GM18505 (cell line): ENCODE measurements around the gene SEPTIN6.
"Not testable (repeated sequence)": the region's sequence is repeated elsewhere in the genome, so short reads cannot be mapped to it uniquely, and the experiment has no call there.

Experiments used
- ATAC-seq: cut with Tn5 transposase; IDR thresholded peaks from one replicate; pipeline ENCODE4 v1.9.1; 2021; ENCODE audit not compliant: unreplicated experiment
- POLR2A ChIP-seq: IDR thresholded peaks from 4 replicates; pipeline ENCODE4 v1.6.1; 2011; ENCODE audit warnings: borderline replicate concordance; ENCODE audit not compliant: insufficient read depth, insufficient read length; ENCODE audit errors: extremely low read depth

The SEPTIN6 gene

GRCh38 chrX:119684916-119685224 lies 8.1 kb downstream of the SEPTIN6 start:
- no peak for TF ChIP-seq POLR2A
- ATAC-seq: no peak

DNA sequence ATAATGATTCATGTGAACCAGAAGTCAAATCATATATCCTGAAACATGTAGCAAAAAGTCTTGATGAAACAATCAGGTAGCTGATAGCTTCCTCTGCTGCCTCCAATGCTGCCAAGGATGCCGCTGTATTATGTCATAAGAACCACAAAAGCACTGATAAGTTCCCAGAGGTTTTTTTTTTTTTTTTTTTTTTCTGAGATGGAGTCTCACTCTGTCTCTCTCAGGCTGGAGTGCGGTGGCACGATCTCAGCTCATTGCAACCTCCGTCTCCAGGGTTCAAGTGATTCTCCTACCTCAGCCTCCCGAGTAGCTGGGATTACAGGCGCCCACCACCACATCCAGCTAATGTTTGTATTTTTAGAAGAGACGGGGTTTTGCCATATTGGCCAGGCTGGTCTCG lies 8.7 kb downstream of the SEPTIN6 start:
- ATAC-seq: not testable (repeated sequence)

GRCh38 chrX:119682019-119682989 lies 10.7 kb downstream of the SEPTIN6 start:
- ATAC-seq: peak; percentile 30
- TF ChIP-seq POLR2A: no peak

DNA sequence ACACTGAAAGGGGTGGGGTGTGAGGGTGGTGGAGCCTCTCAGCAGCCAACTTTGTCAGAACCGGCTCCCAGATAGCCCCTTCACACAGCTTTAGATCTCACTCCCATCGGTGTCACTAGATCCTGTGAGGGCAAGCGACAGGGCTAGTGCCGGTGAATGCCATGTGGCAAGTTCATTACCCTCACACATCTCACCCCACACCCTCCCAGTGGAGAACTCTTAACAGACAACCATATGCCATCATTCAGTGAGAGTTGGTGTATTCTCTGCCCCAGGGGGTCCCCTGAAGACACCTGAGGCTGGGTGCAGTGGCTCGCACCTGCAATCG lies 15.3 kb downstream of the SEPTIN6 start:
- no peak for TF ChIP-seq POLR2A
- no peak for ATAC-seq

DNA sequence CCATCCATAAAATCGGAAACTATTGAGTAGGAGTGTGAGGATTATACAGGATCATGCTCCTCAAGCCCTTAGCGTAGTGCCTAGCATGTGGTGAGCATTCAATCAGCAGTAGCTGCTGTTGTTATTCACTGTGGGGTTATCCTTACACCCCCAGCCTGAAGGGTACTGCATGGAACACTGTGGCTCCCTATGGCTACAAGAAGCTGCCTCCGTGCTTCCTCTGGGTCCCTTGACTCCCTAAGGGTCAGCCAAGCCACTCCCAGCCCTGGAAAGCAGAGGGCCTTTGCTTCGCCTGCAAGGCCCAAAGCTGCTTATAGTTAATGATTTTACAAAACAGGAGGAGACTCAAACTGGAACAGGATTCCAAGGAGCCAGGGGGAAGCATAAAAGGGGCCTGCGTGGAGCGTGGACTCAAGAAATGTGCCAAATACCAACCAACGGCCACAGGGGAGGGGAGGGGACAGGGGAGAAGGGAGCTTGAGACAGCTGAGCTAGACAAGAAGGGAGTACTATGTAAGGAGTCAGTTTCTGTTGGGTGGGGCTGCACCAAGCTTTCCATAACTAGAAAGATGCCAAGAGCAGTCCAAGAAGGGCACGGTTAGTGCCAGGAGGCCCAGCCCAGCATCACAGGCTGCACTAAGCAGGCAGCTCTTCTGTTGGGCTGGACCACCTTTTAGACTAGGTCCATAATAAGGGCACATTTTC lies 15.9 kb downstream of the SEPTIN6 start:
- TF ChIP-seq POLR2A: peak; percentile 30
- no peak for ATAC-seq

- TF ChIP-seq POLR2A: no peak
- ATAC-seq: no peak
These were observed 19.6 kb downstream of the SEPTIN6 start for GRCh38 chrX:119673336-119673735.

GRCh38 chrX:119672426-119672825 lies 20.5 kb downstream of the SEPTIN6 start:
- no peak for ATAC-seq
- TF ChIP-seq POLR2A: no peak

- TF ChIP-seq POLR2A: no peak
- ATAC-seq: no peak
These were observed 23.4 kb downstream of the SEPTIN6 start for GRCh38 chrX:119669424-119670037.

DNA sequence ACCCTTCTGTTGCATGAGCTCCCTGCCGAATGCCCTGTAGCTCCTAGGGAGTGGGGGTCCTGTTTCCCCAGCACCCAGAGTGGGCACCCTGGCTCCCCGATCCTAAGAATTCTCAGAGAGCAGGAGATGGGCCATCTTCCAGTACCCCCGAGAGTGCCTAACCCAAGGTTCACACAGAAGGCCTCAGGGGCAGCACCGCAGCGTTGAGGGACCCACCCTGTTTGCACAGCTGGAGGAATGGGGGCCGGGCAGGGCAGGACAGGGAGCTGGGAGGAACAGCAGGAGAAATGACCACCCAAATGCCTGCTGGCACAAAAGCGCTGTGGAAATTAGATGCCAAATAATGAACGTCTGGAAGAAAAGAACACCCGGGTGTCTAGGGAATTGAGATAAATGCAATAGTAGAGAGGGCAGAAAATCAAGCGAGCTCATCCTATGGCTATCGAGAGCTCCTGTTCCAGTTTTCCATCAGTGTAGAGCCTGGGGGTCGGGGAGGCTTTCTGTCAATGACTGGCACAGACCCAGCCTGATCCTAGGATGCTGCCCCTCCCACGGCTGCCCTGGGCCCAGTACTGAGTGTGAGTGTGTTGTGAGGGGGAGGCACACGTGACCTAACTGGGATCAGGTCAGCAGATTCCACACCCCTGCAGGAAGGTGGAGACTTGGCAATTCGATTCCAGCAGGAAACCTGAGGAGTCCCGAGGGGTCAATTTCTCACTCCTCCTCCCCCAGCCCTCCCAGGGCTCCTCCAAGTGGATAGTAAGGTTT lies 25.7 kb downstream of the SEPTIN6 start:
- ATAC-seq: no peak
- no peak for TF ChIP-seq POLR2A

- ATAC-seq: peak; percentile 41
These were observed 28.1 kb downstream of the SEPTIN6 start for GRCh38 chrX:119664877-119665276.

DNA sequence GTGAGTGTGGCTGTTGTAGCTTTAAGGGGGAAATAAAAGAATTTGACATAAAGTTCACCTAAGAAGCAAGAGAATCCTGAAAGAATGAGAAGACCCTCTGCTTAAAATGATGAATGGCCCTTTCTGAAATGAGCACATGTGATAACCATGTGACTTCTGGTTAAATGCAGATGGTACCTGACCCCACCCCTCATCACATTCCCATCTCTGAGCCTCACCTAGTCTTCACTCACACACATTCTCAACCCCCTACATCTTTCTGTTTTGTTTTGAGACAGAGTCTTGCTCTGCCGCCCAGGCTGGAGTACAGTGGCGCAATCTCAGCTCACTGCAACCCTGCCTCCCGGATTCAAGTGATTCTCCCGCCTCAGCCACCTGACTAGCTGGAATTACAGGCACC lies 31.5 kb downstream of the SEPTIN6 start:
- no peak for TF ChIP-seq POLR2A
- no peak for ATAC-seq

DNA sequence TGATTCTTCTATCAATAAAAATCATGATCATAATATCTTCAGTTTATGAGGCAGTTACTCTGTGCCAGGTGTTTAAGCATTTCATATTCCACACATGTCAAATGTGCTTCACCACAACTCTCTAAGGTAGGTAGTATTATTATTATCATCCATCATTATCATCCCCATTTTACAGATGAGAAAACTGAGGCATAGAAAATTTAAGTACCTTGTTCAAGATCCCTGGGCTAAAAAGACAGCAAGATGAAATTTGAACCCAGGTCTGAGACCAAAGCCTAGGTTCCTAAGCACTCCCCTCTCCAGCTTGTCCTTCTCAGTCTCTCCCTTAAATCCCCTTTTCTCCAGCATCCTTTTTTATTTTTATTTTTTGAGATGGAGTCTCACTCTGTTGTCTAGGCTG lies 33.4 kb downstream of the SEPTIN6 start:
- no peak for ATAC-seq
- TF ChIP-seq POLR2A: no peak

DNA sequence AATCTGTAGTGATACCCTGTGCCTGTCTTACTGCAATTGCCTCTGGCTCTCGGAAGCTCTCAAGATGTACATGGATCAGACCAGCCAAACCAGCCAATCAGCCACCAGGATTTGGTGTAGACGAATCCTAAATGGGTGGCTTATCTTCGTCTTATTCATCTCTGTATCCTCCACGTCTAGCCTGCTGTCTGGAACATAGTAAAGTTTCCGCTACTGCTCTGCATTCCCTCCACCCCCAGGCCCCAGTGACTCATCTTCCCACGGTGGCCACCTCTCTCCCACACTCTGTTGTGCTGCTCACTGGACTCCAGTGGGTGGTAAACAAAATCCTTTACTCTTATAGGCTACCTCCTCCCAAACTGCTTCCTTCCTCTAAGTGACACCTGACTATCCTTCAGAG lies 37.8 kb downstream of the SEPTIN6 start:
- TF ChIP-seq POLR2A: no peak
- ATAC-seq: no peak
